Measurements from ENCODE around the gene FYB1.

The FYB1 gene, protein sequence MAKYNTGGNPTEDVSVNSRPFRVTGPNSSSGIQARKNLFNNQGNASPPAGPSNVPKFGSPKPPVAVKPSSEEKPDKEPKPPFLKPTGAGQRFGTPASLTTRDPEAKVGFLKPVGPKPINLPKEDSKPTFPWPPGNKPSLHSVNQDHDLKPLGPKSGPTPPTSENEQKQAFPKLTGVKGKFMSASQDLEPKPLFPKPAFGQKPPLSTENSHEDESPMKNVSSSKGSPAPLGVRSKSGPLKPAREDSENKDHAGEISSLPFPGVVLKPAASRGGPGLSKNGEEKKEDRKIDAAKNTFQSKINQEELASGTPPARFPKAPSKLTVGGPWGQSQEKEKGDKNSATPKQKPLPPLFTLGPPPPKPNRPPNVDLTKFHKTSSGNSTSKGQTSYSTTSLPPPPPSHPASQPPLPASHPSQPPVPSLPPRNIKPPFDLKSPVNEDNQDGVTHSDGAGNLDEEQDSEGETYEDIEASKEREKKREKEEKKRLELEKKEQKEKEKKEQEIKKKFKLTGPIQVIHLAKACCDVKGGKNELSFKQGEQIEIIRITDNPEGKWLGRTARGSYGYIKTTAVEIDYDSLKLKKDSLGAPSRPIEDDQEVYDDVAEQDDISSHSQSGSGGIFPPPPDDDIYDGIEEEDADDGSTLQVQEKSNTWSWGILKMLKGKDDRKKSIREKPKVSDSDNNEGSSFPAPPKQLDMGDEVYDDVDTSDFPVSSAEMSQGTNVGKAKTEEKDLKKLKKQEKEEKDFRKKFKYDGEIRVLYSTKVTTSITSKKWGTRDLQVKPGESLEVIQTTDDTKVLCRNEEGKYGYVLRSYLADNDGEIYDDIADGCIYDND

DNA sequence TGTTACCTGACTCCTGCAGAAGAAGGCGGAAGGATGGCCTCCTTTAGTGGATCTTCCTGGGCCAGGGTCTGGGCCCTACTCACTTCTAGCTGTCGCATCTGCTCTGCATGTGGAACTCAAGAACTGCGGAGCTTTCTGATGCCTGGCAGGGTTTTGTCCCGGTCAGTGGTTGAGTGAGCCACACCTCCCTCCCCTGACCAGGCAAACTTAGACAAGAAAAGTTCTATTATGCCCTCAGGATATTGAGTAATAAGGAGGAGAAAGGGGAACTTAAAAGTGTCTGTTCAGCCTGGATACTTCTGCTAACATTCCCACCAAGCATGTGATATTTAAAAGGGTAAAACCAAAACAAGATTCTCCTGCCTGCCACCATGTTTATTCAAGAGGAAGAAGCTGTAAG lies at the start of gene FYB1:
Gene FYB1, minus strand, starts transcription at position 127 of the 400 bp plus-strand sequence. CDS start 16,603 bp downstream, outside the sequence.
- no peaks in the 10 kb centered on the region for H3K36me3 ChIP-seq (ENCODE audit: control insufficient read depth, insufficient read depth, low read length)
- no peak for DNase-seq (ENCODE audit: low read depth, low spot score)
- H3K9me3 ChIP-seq (ENCODE audit: control insufficient read depth, insufficient read depth, low read length) = no peaks in the 10 kb centered on the region
- H3K27me3 ChIP-seq (ENCODE audit: control insufficient read depth, insufficient read depth, low read length) = no peaks in the 10 kb centered on the region
- no CpG with 5 or more reads among the region's 4 CpGs for WGBS (ENCODE audit: insufficient coverage, insufficient read length)
- 0 out of 2 replicates have a peak, but pooled peaks cover 2% of the 10 kb centered on the region for H3K4me1 ChIP-seq (ENCODE audit: control insufficient read depth, insufficient read depth, low read length)
- no peak within 1 kb of the TSS for H3K27ac ChIP-seq (ENCODE audit: low read length)
- H3K4me3 ChIP-seq (ENCODE audit: low read length) = no peak within 1 kb of the TSS

DNA sequence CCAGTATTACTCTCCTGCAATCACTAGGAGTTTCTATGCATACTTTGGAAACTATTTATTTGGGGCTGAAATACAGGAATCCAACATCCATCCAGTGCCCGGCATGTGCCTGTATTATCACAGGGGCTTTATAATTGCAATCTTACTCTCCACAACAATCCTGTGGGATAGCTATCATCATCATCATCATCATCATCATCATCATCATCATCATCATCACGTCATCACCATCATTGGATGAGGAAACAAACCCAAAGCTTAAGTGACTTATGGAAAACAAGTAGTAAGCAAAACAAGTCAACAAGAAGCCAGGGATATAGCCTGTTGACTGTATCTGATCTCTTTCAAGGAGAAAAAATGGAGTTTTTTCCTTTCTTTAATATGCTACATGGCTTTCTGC lies 47.8 kb upstream of the FYB1 start:
- H3K4me1 ChIP-seq (ENCODE audit: control insufficient read depth, insufficient read depth, low read length) = no peaks in the 10 kb centered on the region
- no peak overlapping the region for H3K4me3 ChIP-seq (ENCODE audit: low read length)
- no CpG with 5 or more reads among the region's 2 CpGs for whole genome bisulfite sequencing (ENCODE audit: insufficient coverage, insufficient read length)
- no peaks in the 10 kb centered on the region for H3K36me3 ChIP-seq (ENCODE audit: control insufficient read depth, insufficient read depth, low read length)
- no peaks in the 10 kb centered on the region for H3K27me3 ChIP-seq (ENCODE audit: control insufficient read depth, insufficient read depth, low read length)
- H3K9me3 ChIP-seq (ENCODE audit: control insufficient read depth, insufficient read depth, low read length) = no peaks in the 10 kb centered on the region
- no peak for DNase-seq (ENCODE audit: low read depth, low spot score)
- no peak overlapping the region for H3K27ac ChIP-seq (ENCODE audit: low read length)

DNA sequence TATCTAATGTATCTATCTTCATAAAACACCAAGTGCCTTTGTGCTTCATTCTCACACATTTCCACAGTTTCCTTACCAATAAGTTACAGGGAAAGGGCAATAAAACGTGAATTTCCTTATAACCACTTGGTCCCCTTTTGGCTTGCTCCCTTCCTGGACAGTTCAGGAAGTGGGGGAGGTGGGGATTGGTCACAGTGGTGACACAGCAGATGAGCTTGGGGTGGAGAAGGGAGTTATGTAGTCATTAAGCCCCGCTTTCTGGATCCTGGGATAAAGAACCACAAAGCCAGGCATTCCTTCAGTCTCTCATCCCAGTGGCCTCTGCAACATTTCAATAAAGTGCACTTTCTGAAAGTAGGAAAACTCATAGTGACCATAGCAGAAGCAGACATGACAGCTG lies 47.1 kb upstream of the FYB1 start:
- Histone ChIP-seq H3K36me3 (ENCODE audit: control insufficient read depth, insufficient read depth, low read length) (no peaks in the 10 kb centered on the region), H3K4me1 (ENCODE audit: control insufficient read depth, insufficient read depth, low read length) (no peaks in the 10 kb centered on the region), H3K9me3 (ENCODE audit: control insufficient read depth, insufficient read depth, low read length) (no peaks in the 10 kb centered on the region), H3K27me3 (ENCODE audit: control insufficient read depth, insufficient read depth, low read length) (no peaks in the 10 kb centered on the region), H3K4me3 (ENCODE audit: low read length) (no peak overlapping the region), H3K27ac (ENCODE audit: low read length) (no peak overlapping the region)
- no peak for DNase-seq (ENCODE audit: low read depth, low spot score)
- WGBS (ENCODE audit: insufficient coverage, insufficient read length) = no CpG with 5 or more reads among the region's 2 CpGs

DNA sequence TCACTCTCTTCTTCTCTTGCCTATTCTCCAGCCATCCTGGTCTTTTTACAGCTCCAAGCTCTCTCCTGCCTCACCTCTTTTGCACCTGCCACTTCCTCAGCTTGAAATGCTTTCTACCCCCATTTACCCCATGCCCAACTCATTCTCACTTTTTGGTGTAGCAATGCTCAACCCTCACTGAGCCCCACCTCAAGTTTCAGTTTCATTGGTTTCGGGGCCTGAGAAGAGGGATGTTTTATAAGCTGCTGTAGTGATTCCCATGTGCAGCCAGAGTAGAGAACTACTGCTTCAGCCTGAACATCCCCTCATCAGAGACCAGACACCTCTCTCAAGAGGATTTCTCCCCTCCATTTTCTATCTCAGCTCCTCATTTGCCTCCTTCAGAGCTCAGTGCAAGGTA lies 45.2 kb upstream of the FYB1 start:
- DNase-seq (ENCODE audit: low read depth, low spot score) = no peak
- Histone ChIP-seq H3K4me3 (ENCODE audit: low read length) (no peak overlapping the region), H3K36me3 (ENCODE audit: control insufficient read depth, insufficient read depth, low read length) (no peaks in the 10 kb centered on the region), H3K27me3 (ENCODE audit: control insufficient read depth, insufficient read depth, low read length) (no peaks in the 10 kb centered on the region), H3K4me1 (ENCODE audit: control insufficient read depth, insufficient read depth, low read length) (no peaks in the 10 kb centered on the region), H3K9me3 (ENCODE audit: control insufficient read depth, insufficient read depth, low read length) (no peaks in the 10 kb centered on the region), H3K27ac (ENCODE audit: low read length) (no peak overlapping the region)
- no CpG with 5 or more reads among the region's 1 CpG for WGBS (ENCODE audit: insufficient coverage, insufficient read length)

DNA sequence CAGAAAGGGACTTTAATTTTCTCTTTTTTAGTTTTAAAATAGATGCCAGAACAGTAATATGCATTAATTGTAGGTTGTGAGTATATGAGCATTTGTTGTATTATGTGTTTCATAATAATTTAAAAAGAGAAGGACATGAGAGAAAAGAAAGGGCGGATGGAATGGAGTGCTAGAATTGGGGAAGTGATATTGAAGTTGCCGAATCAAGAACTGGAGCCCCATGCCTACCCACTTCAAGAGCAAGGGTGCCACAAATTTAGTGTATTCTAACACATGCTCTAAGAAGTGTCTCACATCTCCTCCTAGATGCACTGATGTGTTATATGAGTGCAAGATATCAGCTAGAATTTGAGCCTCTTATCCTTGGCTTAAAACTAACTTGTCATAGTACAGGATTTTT lies 43.6 kb upstream of the FYB1 start:
- DNase-seq (ENCODE audit: low read depth, low spot score) = no peak
- WGBS (ENCODE audit: insufficient coverage, insufficient read length) = no CpG with 5 or more reads among the region's 2 CpGs
- H3K9me3 ChIP-seq (ENCODE audit: control insufficient read depth, insufficient read depth, low read length) = no peaks in the 10 kb centered on the region
- H3K4me3 ChIP-seq (ENCODE audit: low read length) = no peak overlapping the region
- no peaks in the 10 kb centered on the region for H3K4me1 ChIP-seq (ENCODE audit: control insufficient read depth, insufficient read depth, low read length)
- no peaks in the 10 kb centered on the region for H3K36me3 ChIP-seq (ENCODE audit: control insufficient read depth, insufficient read depth, low read length)
- no peak overlapping the region for H3K27ac ChIP-seq (ENCODE audit: low read length)
- no peaks in the 10 kb centered on the region for H3K27me3 ChIP-seq (ENCODE audit: control insufficient read depth, insufficient read depth, low read length)

DNA sequence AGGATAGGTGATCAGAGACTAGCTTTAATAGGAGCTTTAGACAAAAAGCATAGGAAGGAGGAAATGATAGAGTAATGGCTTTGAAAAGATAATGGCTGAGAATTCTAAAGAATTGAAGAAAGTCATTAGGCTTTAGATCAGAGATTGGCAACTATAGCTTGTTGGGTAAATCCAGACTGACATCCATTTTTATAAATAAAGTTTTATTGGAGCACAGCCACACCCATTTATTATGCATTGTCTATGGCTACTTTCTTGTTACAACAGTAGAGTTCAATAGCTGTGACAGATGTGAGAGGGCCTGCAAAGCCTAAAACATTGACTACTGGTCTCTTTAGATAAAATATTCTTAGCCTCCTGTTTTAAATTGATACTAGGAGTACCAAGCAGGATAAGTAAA lies 40.7 kb upstream of the FYB1 start:
- no peaks in the 10 kb centered on the region for H3K4me1 ChIP-seq (ENCODE audit: control insufficient read depth, insufficient read depth, low read length)
- H3K9me3 ChIP-seq (ENCODE audit: control insufficient read depth, insufficient read depth, low read length) = no peaks in the 10 kb centered on the region
- no peak for DNase-seq (ENCODE audit: low read depth, low spot score)
- no peak overlapping the region for H3K4me3 ChIP-seq (ENCODE audit: low read length)
- no peak overlapping the region for H3K27ac ChIP-seq (ENCODE audit: low read length)
- no peaks in the 10 kb centered on the region for H3K27me3 ChIP-seq (ENCODE audit: control insufficient read depth, insufficient read depth, low read length)
- H3K36me3 ChIP-seq (ENCODE audit: control insufficient read depth, insufficient read depth, low read length) = no peaks in the 10 kb centered on the region

DNA sequence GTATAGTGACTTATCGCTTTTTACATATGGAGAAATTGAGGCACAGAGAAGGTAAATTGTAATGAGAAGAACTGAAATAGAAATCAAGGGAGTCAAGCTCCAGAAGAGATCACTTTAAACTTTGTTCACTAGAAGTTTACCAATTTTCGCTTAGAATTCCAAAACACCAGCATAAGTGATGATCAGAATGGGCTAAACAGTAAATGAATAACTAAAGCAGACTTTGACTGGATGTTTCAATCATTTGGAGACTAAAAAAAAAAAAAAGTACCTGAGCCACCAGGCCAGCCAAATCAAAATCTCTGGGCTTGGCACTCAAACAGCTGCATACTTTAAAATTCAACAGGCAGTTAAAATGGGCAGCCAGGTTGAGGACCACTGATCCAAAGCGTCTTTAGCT lies 38.2 kb upstream of the FYB1 start:
- DNase-seq (ENCODE audit: low read depth, low spot score) = no peak
- H3K4me3 ChIP-seq (ENCODE audit: low read length) = no peak overlapping the region

DNA sequence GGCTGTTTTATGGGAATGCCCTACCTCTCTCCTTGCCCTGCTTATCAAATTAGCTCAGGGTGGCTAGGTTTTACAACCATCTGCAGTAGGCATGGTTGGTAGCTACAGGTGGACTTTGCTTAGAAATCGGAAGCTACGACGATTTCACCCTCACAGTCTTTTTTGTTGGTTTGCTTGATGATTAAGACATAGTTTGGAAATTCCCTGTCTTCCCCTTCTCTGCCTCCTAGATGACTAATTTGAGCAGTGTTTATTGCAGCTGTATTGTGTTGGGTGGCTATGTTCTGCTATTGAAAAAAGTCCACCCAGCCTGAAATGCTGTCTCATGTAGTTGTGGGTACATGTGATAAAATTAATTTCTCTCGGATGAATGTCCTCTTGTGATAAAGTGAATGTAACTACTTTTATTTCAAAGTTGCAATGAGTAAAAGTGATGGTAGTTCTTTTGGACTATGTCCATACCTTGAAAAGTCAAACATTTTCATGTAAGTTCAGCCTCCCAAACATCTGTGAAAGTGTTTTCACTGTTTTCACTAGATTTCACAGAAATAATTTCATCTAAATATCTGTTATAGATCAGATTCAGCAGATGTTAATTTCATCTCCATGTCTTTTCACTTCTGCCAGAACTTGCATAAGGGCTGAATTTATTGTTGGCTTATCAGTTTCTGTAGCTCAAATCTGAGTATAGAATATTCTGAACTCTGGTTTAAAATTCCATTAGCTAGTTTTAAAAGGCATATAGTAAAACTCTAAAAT lies 37.3 kb upstream of the FYB1 start:
- no peaks in the 10 kb centered on the region for H3K27me3 ChIP-seq (ENCODE audit: control insufficient read depth, insufficient read depth, low read length)
- H3K4me3 ChIP-seq (ENCODE audit: low read length) = no peak overlapping the region
- DNase-seq (ENCODE audit: low read depth, low spot score) = no peak
- no peaks in the 10 kb centered on the region for H3K9me3 ChIP-seq (ENCODE audit: control insufficient read depth, insufficient read depth, low read length)
- no CpG with 5 or more reads among the region's 4 CpGs for WGBS (ENCODE audit: insufficient coverage, insufficient read length)
- no peaks in the 10 kb centered on the region for H3K36me3 ChIP-seq (ENCODE audit: control insufficient read depth, insufficient read depth, low read length)
- no peaks in the 10 kb centered on the region for H3K4me1 ChIP-seq (ENCODE audit: control insufficient read depth, insufficient read depth, low read length)
- no peak overlapping the region for H3K27ac ChIP-seq (ENCODE audit: low read length)

More for the DNA sequence above, 38.2 kb upstream of the FYB1 start:
- Histone ChIP-seq H3K27me3 (ENCODE audit: control insufficient read depth, insufficient read depth, low read length) (no peaks in the 10 kb centered on the region), H3K27ac (ENCODE audit: low read length) (no peak overlapping the region), H3K36me3 (ENCODE audit: control insufficient read depth, insufficient read depth, low read length) (no peaks in the 10 kb centered on the region), H3K4me1 (ENCODE audit: control insufficient read depth, insufficient read depth, low read length) (no peaks in the 10 kb centered on the region), H3K9me3 (ENCODE audit: control insufficient read depth, insufficient read depth, low read length) (no peaks in the 10 kb centered on the region)
- no CpG with 5 or more reads among the region's 3 CpGs for WGBS (ENCODE audit: insufficient coverage, insufficient read length)

DNA sequence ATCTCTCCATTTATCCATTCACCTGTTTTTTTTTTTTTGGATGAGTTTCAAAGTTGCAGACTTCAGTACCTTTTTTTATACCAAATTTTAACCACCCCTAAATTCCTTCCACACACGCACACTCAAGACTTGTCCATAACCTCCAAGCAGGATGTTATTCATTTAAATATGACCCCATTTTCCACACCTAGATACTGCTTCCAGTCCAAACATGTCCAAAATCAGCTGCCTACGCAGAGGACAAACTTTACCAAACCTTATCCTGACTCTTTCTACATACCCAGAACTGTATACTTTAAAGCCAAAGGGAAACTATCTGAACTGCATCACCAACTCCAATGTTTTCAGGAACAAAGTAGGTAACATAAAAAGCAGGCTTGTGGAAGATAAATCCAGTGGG lies 36.0 kb upstream of the FYB1 start:
- Histone ChIP-seq H3K9me3 (ENCODE audit: control insufficient read depth, insufficient read depth, low read length) (no peaks in the 10 kb centered on the region), H3K4me3 (ENCODE audit: low read length) (no peak overlapping the region), H3K27me3 (ENCODE audit: control insufficient read depth, insufficient read depth, low read length) (no peaks in the 10 kb centered on the region), H3K27ac (ENCODE audit: low read length) (no peak overlapping the region), H3K4me1 (ENCODE audit: control insufficient read depth, insufficient read depth, low read length) (no peaks in the 10 kb centered on the region), H3K36me3 (ENCODE audit: control insufficient read depth, insufficient read depth, low read length) (no peaks in the 10 kb centered on the region)
- WGBS (ENCODE audit: insufficient coverage, insufficient read length) = 100% methylated on average over 1 of the region's 2 CpGs
- DNase-seq (ENCODE audit: low read depth, low spot score) = no peak

DNA sequence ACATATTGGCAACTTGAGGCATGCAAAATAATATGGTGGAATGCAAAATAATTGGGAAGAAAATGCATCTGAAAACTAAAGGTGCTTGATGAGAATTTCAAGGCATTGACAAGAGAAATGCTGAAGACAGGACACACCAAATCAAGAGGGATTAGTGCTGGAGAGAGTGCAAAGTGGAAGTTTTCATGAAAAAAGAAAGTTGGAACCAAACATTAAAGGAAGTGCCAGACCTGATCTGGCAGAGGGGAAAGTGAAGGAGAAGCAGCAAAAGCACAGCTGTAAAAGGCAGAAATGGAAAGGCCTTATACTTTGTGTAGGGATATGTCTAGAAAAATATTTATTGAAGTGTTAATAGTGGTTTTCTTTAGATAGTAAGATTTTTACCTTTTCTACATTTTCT lies 35.3 kb upstream of the FYB1 start:
- Histone ChIP-seq H3K27me3 (ENCODE audit: control insufficient read depth, insufficient read depth, low read length) (no peaks in the 10 kb centered on the region), H3K36me3 (ENCODE audit: control insufficient read depth, insufficient read depth, low read length) (no peaks in the 10 kb centered on the region), H3K4me1 (ENCODE audit: control insufficient read depth, insufficient read depth, low read length) (no peaks in the 10 kb centered on the region), H3K9me3 (ENCODE audit: control insufficient read depth, insufficient read depth, low read length) (no peaks in the 10 kb centered on the region), H3K4me3 (ENCODE audit: low read length) (no peak overlapping the region), H3K27ac (ENCODE audit: low read length) (no peak overlapping the region)
- no peak for DNase-seq (ENCODE audit: low read depth, low spot score)

All from iPS DF 6.9 (cell line).